HG03175 (cell line): ENCODE measurements around the gene HIVEP1.
A peak's percentile ranks its signal among the peaks of the same experiment; 100 is the strongest.

Source experiments
- ATAC-seq: cut with Tn5 transposase; IDR thresholded peaks from one replicate; pipeline ENCODE4 v1.9.1; 2021; ENCODE audit warnings: mild to moderate bottlenecking, moderate library complexity; ENCODE audit not compliant: unreplicated experiment

Gene HIVEP1

DNA sequence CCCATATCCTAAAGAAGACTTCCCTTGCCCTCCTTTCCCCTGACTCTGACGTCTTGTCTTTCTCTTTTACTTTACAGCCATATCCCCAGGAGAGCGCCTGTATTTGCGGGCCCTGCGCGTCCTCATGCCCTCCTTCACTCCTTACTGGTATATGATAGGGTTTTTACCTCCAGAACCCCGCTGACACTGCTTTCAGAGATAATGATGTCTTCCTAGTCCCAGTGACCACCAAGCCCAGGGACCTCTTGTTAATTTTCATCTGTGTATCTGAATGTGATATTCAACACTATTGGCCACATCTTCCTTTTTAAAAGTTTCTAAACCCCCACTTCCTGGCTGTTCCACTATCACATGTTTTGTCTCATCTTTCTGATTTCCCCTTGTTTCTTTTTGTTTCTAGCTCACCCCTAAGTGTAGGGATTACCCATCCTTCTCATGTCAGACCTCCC, 102.0 kb downstream of the HIVEP1 start:
- ATAC-seq = peak; percentile 33

DNA sequence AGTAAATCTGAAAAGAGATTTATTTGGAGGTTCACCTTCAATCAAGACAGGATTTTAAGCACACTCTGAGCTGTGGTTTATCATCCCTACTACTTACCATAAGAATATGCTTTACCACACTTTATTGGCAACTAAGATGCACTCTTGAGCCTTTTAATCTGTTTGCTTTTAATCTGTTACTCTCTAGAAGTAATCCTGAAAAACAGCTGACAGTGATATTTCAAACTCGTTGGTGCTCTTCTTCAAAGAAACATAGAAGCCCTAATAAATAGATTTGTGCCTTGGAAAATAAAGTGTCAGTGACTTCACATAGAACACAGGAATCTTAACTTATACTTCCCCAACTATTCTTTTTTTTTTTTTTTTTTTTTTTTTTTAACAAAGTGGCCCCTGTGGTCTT, 102.9 kb downstream of the HIVEP1 start:
- no peak for ATAC-seq

DNA sequence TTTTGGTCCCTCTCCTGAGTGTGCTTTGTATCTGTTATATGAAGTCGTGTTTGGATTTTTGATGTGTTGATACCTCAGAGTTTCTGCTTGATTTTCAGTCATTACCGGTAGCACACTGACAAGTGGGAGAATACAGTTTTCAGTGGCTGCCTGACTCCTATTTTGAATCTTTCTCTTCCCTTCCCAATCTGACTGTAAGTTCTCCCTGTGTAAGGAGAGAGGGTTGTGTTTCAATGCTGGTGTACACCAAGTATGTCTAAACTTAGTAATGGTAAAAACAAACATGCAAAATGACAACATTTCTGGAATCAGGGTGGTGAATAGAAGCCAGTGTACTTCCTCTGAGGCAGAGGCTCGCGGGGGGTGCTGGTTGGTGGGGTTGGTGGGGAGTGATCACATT, 103.4 kb downstream of the HIVEP1 start:
- no peak for ATAC-seq

DNA sequence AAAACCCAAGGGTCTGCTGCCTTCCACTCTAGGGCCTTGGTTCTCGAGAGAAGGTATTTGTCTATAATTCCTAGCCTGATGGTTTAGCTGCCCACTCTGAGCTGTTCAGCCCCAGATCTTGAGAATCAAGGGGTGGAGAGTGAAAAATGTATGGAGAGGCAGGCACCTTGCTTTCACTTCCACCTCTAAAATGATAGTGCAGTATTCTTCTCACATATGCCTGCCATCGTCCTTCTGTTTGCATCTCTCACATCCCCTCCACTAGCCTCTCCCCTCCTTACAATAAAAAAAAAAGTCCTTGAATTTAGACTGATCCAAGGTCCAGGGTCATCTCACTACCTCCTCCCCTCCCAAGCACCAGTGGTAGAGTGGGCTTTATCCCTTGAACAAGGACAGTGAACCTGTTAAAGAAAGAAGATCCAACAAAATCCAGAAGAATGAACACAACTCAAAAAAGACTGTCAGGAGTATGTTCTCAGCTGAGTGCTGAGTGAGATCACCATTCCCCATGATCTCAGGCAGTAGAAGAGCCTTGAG, 104.2 kb downstream of the HIVEP1 start:
- ATAC-seq = no peak

DNA sequence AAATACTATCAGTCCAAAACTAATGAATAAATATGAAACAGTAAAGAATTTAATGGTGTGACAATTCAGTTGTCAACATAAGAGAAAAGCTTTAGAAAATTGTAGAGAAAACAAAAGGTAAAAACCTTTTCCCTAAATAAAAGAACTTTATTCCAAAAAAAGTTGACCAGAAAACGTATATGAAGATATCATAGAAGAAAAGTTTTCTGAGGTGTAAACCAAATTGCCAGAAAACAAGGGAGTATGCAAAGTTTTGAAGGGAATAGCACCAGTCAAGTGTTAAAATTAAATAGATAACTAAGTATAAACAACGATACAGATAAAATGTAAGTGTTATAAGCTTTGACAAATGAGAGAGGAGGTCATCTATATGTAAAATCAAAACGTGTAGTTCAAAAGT, 104.9 kb downstream of the HIVEP1 start:
- ATAC-seq = no peak

DNA sequence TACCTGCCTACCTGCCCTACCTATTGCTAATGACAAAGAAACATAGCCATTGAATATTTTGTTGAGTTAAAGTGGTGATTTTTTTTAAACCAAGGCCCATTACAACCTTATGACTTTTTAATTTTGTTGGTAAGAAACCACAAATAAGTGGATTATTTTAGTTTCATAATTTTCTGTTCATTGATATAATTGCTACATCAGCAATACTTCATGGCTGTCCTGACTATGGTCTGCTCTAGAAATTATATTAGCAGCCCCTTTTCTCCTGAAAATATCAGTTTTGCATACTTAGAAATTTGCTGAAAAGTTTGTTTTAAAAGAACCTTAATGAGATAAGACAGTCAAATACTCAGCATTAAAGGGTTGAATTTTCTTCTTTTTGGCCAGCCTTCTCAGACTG, 106.5 kb downstream of the HIVEP1 start:
- ATAC-seq = no peak

DNA sequence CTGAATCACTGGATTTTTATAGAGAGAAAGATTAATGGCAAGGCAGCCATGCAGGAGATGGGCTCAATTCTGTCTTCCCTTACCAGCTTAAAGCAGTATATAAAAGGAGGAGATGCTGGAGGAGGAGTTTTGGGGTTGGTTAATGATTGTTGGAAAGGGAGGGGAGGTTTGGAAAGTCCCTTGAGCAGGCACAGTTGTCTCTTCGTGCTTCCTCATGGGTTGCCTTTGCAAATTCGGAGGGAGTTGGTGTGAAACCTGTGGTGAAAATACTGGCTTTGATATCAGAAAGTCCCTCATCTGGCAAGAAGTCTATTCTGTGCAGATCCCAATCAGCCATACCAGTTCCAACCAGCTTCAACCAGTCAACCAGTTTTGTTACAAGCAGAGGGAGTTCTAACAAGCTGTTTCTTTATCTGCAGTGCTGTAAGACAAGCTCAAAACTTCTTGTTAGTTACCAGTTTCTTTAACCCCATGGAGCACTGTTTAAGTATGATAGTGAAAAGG, 107.0 kb downstream of the HIVEP1 start:
- peak; percentile 68 for ATAC-seq

DNA sequence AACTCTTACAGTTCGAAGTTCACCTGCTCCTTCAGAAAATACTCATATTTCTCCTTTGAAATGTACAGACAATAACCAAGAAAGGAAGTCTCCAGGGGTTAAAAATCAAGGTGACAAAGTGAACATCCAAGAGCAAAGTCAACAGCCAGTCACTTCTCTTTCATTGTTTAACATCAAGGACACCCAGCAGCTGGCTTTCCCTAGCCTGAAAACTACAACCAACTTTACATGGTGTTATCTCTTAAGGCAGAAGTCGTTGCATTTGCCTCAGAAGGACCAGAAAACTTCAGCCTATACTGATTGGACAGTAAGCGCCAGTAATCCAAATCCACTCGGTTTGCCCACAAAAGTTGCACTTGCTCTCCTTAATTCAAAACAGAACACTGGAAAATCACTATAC, 113.3 kb downstream of the HIVEP1 start:
- no peak for ATAC-seq

DNA sequence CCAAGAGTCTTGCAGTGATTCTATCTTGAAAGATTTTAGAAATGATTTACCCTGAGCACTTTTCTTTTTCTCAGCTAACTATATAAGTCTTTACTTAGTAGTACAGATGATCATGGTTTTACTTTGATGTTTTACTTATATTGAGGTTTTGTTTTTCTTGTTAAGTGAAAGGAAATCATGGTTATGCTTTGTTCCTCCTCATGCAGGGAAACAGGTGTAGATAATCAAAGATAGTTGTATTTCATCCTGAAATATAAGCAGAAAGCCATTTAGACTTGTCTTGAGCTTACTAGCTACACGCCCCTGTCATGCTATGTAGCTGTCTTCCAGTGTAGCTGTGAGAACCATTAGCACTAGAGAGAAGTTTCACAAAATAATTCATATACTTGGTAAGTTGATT, 113.9 kb downstream of the HIVEP1 start:
- no peak for ATAC-seq

DNA sequence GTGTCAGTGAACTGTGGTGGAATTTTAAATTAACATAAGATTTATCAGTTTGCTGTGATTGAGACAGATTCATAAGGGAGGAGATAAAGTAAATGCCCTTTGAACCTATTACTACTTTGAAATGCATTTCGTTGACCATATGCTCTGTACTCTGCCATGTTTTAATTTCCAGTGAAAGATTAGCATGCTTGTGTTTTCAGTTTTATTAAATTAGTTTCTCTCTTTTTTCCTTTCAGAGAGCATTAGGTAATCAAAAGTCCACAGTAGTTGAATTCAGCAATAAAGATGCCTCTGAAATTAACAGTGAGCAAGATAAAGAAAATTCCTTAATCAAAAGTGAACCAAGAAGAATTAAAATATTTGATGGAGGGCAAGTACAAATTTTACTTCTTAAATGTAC, 117.4 kb downstream of the HIVEP1 start:
- no peak for ATAC-seq

DNA sequence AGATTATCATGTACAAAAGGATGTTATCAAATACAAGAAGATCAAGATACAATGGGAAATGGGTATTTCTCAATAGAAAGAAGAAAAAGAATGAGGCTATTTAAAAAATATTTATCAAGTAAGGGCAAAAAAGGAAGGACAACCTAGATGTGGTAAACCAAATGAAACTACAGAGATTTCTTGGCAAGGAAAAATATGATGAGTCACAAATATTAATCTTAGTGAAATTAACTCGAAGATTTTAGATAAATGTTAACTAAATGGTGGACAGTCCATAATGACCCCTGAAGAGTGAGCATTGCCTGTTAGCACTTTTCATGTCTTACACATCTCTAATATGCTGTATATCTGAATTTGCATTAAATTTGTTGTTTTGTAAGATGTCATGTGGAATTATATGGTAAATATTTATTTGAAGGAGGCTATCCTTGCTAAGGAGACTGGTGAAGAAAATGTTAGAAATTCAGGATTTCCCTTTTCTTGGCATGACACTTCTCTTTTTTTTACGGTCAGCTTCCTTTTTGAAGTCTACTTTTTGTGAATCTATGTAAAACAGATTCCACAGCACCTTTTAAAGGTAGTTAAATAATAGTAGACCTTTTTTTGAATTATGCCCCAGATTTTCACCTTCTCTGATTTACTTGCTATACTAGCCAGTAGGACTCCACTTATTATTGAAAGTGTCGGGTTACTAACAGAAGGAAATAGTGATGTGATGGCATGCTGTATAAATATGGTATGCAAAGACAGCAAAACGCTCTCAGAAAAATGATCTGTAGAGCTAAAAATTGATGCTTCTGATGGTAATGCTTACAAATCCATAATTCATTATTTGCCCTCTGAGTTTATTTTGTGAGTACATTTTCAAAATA, 120.5 kb downstream of the HIVEP1 start:
- no peak for ATAC-seq

DNA sequence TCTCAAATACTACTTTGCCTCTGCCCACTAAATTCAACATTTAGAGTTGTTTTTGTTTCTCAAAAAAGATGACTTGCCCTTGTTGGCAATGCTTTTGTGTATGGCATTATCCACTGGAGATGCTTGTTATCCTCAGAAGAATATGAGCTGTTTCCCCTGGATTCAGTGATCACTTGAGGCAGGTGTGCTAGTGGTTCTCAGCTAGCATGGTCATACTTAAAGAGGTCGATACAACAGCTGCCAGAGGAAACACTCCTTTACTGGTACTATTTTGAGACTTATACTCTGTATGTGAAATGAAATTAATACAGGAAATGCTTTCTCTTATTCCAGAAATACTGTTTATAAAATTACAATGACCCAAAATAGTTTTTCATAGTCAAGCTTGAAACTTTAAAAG, 122.5 kb downstream of the HIVEP1 start:
- no peak for ATAC-seq

DNA sequence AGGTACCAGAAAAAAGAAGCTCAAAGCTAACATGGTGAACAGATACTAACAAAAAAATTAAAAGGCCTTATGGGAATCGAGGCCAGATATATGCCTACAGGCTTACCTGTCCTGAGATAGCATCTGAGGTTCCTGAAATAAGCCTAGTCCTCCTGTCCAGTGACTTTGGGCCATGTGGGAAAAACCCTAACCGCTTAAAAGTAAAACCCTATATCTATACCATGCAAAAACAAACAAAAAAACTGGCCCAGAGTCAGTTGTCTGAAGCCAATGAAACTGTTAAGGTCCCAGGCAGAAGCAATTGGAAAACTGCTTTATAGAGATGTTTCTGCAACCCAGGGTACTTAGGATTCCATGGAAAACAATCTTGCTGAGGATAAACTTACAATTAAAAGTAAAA, 122.9 kb downstream of the HIVEP1 start:
- no peak for ATAC-seq

DNA sequence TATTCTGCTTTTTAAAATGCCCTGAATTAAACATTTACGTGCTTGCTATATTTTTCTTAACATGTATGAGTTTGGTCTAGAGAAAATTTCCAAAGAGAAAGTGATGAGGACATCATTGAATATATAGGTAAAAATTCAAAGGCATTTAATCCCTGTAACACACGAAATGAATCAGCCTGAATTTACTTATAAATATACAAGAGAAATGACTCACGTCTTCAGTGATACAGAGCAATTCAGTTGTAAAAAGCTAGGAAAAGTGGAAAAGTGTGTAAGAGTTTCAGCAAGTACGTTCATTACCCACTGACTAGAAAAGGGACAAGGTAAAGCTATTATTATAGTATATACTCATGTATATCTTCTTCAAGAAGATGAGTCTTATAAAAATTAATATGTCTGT, 124.8 kb downstream of the HIVEP1 start:
- no peak for ATAC-seq

DNA sequence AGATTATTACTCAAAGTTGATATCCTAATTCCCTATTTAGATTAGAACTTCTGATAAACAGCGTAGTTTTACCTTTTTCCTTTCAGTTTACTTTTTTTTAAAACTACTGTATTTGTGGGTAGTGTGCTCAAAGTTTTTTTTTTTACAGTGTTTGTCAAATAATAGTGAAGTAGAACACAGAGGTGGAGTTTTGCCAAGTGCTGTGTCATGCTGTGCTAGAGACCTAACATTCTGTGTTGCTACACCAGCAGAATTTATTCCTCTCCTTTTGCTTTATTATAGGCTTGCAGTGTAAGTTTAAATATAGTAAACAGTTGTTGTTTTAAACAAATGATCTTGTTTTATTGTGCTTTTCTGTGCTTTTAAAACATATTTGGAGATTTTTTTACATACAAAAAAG, 125.4 kb downstream of the HIVEP1 start:
- ATAC-seq = no peak

DNA sequence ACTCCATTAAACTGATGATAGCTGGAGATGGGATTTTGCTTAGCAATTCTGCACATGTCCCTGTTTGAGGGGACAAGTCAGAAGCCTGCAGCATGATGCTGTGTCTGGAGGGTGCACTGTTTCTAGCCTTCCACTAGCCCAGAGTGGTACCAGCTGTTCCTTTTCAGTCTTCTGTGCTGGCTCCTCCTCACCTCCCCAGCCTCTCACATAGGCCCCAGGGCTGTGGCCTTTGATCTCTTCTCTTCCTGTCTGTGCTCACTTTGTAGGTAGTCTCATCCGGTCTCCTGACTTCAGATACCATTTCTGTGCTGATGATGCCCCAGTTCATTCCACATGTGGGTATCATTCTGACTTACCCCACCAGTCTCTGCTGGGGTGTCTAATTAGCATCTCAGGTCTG, 126.3 kb downstream of the HIVEP1 start:
- no peak for ATAC-seq

DNA sequence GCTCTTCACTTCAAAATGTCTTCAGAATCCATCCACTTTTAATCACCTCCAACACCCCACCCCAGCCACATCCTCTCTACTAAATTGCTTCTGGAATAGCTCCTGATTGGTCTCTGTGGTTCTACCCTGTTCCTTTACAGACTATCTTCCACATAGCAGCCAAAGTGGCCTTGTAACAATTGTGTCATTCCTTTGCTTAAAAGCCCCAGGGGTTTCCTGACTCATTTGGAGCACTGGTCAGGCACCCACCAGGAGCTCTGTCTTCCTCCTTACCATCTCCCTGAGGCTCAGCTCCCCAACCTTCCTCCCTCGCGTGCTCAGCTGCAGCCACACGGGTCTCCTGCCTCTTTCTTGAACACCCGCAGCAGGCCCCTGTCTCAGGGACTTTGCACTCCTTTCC, 126.8 kb downstream of the HIVEP1 start:
- no peak for ATAC-seq

DNA sequence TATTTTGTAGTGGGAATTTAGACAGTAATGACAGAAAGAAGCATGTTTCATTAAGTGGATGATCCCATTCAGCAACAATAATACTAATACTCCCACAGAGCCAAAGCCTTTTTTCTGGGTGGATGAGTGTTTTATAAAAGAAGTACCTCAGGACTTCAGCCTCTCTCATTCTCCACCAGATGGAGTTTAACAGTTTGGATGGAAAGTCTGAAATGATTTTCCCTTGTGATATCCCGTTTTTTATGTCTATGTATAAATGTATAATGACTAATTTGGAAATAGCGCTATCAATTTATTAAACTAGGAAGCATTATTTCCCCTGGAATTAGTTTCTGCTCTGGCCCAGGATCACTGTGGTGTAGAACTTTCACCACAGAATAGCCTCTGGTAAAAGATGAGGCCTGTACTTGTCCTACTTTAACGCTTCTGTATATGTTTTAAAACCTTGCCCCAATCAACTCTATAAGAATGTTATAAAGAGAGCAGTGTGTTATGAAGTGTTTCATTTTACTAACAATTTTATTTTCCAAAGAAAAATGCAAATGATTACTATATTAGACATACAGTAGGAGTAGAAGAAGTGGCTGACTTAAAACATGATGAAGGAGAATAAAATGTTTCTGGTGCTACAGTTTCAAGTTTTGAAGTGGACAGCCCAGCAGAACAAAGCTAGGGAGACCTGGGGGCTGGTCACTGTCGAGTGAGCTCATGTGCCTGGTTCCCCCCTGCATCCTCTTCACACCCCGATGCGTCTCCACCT, 135.6 kb downstream of the HIVEP1 start:
- ATAC-seq = no peak

DNA sequence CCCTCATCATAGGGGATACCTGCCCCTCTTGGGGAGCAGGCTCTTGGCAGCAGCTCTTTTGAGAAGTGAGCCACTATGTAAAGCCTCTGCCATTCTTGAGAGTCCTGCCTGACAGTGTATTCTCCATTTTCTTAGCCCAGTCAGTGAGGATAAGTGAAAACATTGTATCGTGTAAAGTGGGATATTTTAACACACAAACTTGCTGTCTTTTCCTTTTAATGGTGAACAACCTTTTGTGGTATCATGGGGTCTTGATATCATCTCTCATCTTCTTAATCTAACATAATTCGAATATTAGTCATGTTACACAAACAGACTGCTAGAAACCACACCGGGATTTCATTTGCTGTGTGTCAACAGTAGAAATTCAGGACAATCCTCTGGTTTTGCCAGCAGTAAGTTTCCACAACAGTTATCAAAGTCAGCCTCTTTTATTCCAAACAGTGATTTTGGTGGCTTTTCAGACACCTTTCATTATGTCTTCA, 136.2 kb downstream of the HIVEP1 start:
- no peak for ATAC-seq

DNA sequence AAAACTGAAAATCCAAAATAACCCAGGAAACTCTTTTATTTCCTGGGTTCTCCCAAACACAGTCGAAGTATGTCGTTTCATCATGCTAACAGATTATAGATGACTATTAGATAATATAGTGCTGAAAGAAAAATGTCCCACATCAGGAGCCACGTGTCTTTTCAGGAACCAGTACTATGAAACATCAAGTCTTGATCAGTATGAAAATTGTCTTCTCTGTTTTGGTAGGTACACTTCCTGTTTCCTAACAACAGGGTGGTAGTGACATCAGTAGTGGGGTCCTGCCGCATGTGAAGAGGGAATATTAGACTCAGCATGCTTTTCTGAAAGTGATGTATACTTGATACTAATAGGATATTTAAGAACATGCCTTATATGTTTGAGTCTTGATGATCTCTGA, 136.7 kb downstream of the HIVEP1 start:
- no peak for ATAC-seq

DNA sequence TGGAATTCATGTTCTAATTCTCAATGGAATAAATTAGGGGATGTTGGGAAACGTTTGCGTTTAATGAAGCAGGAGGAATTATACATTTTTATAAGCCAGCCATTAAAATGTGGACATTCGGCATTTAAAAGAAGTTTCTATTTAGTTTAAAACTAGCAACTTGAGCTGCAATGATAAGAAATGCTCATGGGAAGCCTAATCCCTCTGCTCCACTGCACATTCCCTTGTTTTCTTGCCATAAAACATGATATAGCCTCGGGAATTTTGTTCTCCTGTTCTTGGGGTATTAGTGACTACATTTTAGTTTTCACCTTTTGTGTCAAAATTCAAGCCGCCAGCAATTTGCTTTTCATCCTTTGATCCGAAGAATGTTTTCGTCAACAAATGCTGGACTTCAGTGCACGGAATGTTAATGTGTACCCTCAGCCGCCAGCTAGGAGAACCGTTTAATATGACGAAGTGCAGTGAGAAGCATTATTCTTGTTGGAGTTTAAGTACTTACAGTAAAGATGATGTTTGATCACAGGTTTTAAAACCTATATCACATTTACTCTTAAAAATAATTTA, 137.9 kb downstream of the HIVEP1 start:
- ATAC-seq = no peak
